ENCODE measurements around the gene LY86. TPM values are rescaled to one million over a fixed set of nuclear protein-coding genes. Genes with fewer than 3 reads are reported as not detected.

Gene LY86
- total and polyA plus RNA-seq, 2 donors (not counting 1 experiment from before 2014, with no cell fraction given), result 68.7 to 90.2 TPM

GRCh38 chr6:6652932-6653331 is 64.4 kb downstream of the LY86 start:
- POLR2A ChIA-PET, result interaction anchor here (1.0 kb wide), 1 partner anchor 261 kb away, joined by 3 read pairs; no protein-coding TSS in a partner anchor
- H3K4me2 ChIP-seq (replicated peaks; ENCODE audit: low read depth, low read length, poor library complexity, severe bottlenecking), result no peak overlapping the region
- H2AFZ ChIP-seq (ENCODE audit: insufficient read depth, low read depth, low read length, poor library complexity, severe bottlenecking), result no peak overlapping the region
- 92% methylated on average over 1 of the region's 5 CpGs for WGBS (ENCODE audit: insufficient coverage)
- Mint-ChIP-seq H3K9me3 (ENCODE audit: insufficient read depth) (no peaks in the 10 kb centered on the region), H3K4me1 (peaks cover 6% of the 10 kb centered on the region), H3K27ac (no peak overlapping the region), H3K4me3 (no peak overlapping the region), H3K27me3 (no peaks in the 10 kb centered on the region)
- H3K27ac ChIP-seq (ENCODE audit: low read length in 2 of 2), result no peak overlapping the region
- ATAC-seq (ENCODE audit: low read depth), result no peak
- H3K36me3 ChIP-seq (replicated peaks in 1 of 2; ENCODE audit: control extremely low read depth in 1 of 2, control insufficient read depth in 1 of 2, extremely low read depth in 1 of 2, insufficient read depth in 2 of 2, low read length in 1 of 2), result peaks cover 2 to 69% of the 10 kb centered on the region in 2 experiments
- no peak overlapping the region for H3K4me3 ChIP-seq (ENCODE audit: control extremely low read depth in 1 of 5, extremely low read depth in 1 of 5, insufficient read depth in 1 of 5, low read depth in 2 of 5, low read length in 4 of 5)
- no peaks in the 10 kb centered on the region for H4K20me1 ChIP-seq (ENCODE audit: control insufficient read depth, insufficient read depth, low read length, poor library complexity, severe bottlenecking)
- peaks cover 3 to 4% of the 10 kb centered on the region in 2 donors for H3K4me1 ChIP-seq (ENCODE audit: control insufficient read depth in 2 of 2, insufficient read depth in 2 of 2, low read length in 2 of 2)
- CTCF ChIA-PET, result interaction anchor here (1.0 kb wide), 1 partner anchor 591 kb away, joined by 4 read pairs; no protein-coding TSS in a partner anchor
- H3K79me2 ChIP-seq (ENCODE audit: control insufficient read depth, insufficient read depth, low read length), result no peaks in the 10 kb centered on the region
- H3K9me3 ChIP-seq (ENCODE audit: control extremely low read depth in 1 of 3, control insufficient read depth in 2 of 3, insufficient read depth in 1 of 3, low read length in 2 of 3), result no peaks in the 10 kb centered on the region
- no peak for TF ChIP-seq EZH2 (IDR thresholded peaks at IDR 0.05; ENCODE audit: borderline replicate concordance, insufficient read depth, low read depth, low read length, poor library complexity, severe bottlenecking)
- H3K27me3 ChIP-seq (replicated peaks in 1 of 4; ENCODE audit: control extremely low read depth in 1 of 4, control insufficient read depth in 3 of 4, insufficient read depth in 4 of 4, low read length in 3 of 4), result no peaks in the 10 kb centered on the region
- no peak for DNase-seq
- intact Hi-C loops (cut with micrococcal nuclease), result no loop called here
- H3K9ac ChIP-seq (ENCODE audit: low read length), result no peak overlapping the region

DNA sequence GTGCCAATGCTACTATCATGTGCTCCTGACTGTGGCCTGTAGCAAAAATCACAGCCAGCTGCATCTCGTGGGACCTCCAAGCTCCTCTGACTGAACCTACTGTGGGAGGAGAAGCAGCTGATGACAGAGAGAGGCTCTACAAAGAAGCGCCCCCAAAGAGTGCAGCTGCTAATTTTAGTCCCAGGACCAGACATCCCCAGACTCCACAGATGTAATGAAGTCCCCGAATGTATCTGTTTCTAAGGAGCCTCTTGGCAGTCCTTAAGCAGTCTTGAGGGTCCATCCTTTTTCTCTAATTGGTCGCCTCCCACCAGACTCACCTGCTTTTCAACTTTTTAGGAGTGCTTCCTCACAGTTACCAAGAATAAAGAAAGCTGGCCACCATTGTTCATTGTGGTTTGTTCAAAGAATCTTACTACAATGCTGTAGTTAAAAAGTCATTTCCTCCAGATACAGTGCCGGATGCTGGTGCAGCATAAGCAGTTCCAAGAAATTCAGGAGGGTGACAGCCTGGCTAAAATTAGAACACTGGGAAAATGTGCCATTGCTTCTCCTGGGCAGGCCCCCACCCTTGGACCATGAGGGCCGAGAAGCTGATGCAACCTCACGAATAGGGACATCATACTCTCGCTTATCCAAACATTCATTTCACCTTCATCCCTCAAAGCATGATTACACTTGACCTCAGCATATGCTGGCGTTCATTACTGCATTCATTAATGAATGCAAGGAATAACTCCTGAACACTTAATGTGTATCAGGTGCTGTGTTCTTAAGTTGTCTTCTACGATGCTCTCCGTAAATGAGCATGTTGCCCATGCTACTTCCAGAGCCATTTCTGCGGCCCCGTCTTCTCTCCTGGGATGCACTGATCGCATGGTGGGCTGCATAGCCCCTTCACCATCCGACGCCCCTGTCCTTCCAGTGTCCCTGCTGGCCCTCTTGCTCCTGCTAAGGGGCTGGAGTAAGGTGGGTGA is 66.4 kb downstream of the LY86 start:
- Histone ChIP-seq H3K36me3 (replicated peaks in 1 of 2; ENCODE audit: control extremely low read depth in 1 of 2, control insufficient read depth in 1 of 2, extremely low read depth in 1 of 2, insufficient read depth in 2 of 2, low read length in 1 of 2) (peaks cover 2 to 51% of the 10 kb centered on the region in 2 experiments), H2AFZ (ENCODE audit: insufficient read depth, low read depth, low read length, poor library complexity, severe bottlenecking) (no peak overlapping the region), H3K9ac (ENCODE audit: low read length) (no peak overlapping the region), H3K27me3 (replicated peaks in 1 of 4; ENCODE audit: control extremely low read depth in 1 of 4, control insufficient read depth in 3 of 4, insufficient read depth in 4 of 4, low read length in 3 of 4) (no peaks in the 10 kb centered on the region), H3K4me2 (replicated peaks; ENCODE audit: low read depth, low read length, poor library complexity, severe bottlenecking) (no peak overlapping the region), H4K20me1 (ENCODE audit: control insufficient read depth, insufficient read depth, low read length, poor library complexity, severe bottlenecking) (no peaks in the 10 kb centered on the region), H3K4me3 (ENCODE audit: control extremely low read depth in 1 of 5, extremely low read depth in 1 of 5, insufficient read depth in 1 of 5, low read depth in 2 of 5, low read length in 4 of 5) (no peak overlapping the region), H3K4me1 (ENCODE audit: control insufficient read depth in 2 of 2, insufficient read depth in 2 of 2, low read length in 2 of 2) (peaks cover 23 to 24% of the 10 kb centered on the region in 2 donors), H3K79me2 (ENCODE audit: control insufficient read depth, insufficient read depth, low read length) (no peaks in the 10 kb centered on the region), H3K27ac (ENCODE audit: low read length in 2 of 2) (no peak overlapping the region), H3K9me3 (ENCODE audit: control extremely low read depth in 1 of 3, control insufficient read depth in 2 of 3, insufficient read depth in 1 of 3, low read length in 2 of 3) (no peaks in the 10 kb centered on the region)
- H3K27ac Mint-ChIP-seq, result no peak overlapping the region
- no peak for DNase-seq
- no peak for ATAC-seq (ENCODE audit: low read depth)
- no peak for TF ChIP-seq EZH2 (IDR thresholded peaks at IDR 0.05; ENCODE audit: borderline replicate concordance, insufficient read depth, low read depth, low read length, poor library complexity, severe bottlenecking)
- TF ChIP-seq, protein P1, sequence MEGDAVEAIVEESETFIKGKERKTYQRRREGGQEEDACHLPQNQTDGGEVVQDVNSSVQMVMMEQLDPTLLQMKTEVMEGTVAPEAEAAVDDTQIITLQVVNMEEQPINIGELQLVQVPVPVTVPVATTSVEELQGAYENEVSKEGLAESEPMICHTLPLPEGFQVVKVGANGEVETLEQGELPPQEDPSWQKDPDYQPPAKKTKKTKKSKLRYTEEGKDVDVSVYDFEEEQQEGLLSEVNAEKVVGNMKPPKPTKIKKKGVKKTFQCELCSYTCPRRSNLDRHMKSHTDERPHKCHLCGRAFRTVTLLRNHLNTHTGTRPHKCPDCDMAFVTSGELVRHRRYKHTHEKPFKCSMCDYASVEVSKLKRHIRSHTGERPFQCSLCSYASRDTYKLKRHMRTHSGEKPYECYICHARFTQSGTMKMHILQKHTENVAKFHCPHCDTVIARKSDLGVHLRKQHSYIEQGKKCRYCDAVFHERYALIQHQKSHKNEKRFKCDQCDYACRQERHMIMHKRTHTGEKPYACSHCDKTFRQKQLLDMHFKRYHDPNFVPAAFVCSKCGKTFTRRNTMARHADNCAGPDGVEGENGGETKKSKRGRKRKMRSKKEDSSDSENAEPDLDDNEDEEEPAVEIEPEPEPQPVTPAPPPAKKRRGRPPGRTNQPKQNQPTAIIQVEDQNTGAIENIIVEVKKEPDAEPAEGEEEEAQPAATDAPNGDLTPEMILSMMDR (IDR thresholded peaks at IDR 0.05), result no peak
- H3K27me3 Mint-ChIP-seq, result no peaks in the 10 kb centered on the region
- peaks cover 24% of the 10 kb centered on the region for H3K4me1 Mint-ChIP-seq
- ChIA-PET POLR2A (no interaction called here), CTCF (no interaction called here)
- intact Hi-C loops (cut with micrococcal nuclease), result no loop called here
- no peaks in the 10 kb centered on the region for H3K9me3 Mint-ChIP-seq (ENCODE audit: insufficient read depth)
- no peak overlapping the region for H3K4me3 Mint-ChIP-seq
- 47% methylated on average over 12 of the region's 16 CpGs for WGBS (ENCODE audit: insufficient coverage)

All from B cell (primary cell).